Activated B cell treated with CpG ODN at 0.5 μM for 24 hours (primary cell): ENCODE results near the gene SLC6A3. TPM values are rescaled to one million over a fixed set of nuclear protein-coding genes. Genes with fewer than 3 reads are reported as not detected.
A peak's percentile ranks its signal among the peaks of the same experiment; 100 is the strongest.

Experiments used
- ATAC-seq: fragments of 200-7000 bp; cut with Tn5 transposase; one replicate; pipeline ENCODE4 v1.10.0; 2021; ENCODE audit warnings: low read depth, mild to moderate bottlenecking, moderate library complexity
- CTCF ChIA-PET: fragments of 350-600 bp; sonication (Branson Sonifier 250); formaldehyde crosslinking; loops from one replicate; lab custom pipeline; 2021; ENCODE audit warnings: antibody characterized with exemption; lab: Charles Lee
- POLR2A ChIA-PET: fragments of 350-600 bp; sonication (Branson Sonifier 250); formaldehyde crosslinking; loops from one replicate; lab custom pipeline; 2021; ENCODE audit warnings: antibody characterized with exemption; lab: Charles Lee
- DNase-seq: peaks from one replicate; pipeline ENCODE4 v3.0.0; 2022
- H3K27ac Mint-ChIP-seq: one replicate; pipeline ENCODE4 v1.8.0; 2020; ENCODE audit warnings: mixed read lengths
- H3K27me3 Mint-ChIP-seq: one replicate; pipeline ENCODE4 v1.8.0; 2021; ENCODE audit warnings: mixed read lengths
- H3K36me3 Mint-ChIP-seq: one replicate; pipeline ENCODE4 v1.8.0; 2021; ENCODE audit warnings: low read depth, mixed read lengths
- H3K4me1 Mint-ChIP-seq: one replicate; pipeline ENCODE4 v1.8.0; 2021; ENCODE audit warnings: mixed read lengths
- H3K4me3 Mint-ChIP-seq: one replicate; pipeline ENCODE4 v1.8.0; 2020; ENCODE audit warnings: mild to moderate bottlenecking, mixed read lengths
- H3K9me3 Mint-ChIP-seq: one replicate; pipeline ENCODE4 v1.8.0; 2020; ENCODE audit warnings: mixed read lengths
- intact Hi-C: fragments of 100-400 bp; cut with micrococcal nuclease; formaldehyde crosslinking; loops from one replicate; pipeline ENCODE4 v1.15.1; 2024
- total RNA-seq: library from RNA; stranded (reverse); gene quantifications from 2 replicates; pipeline ENCODE4 v1.2.3, GENCODE V29; 2022
- TF ChIP-seq, protein P1 (sequence below): fragments of 200-600 bp; IDR thresholded peaks from one replicate; pipeline ENCODE4 v1.8.0; 2022; ENCODE audit warnings: antibody characterized with exemption, mild to moderate bottlenecking

Gene SLC6A3
- total RNA-seq, 1 donor from 2014 or later: 2.0 TPM

GRCh38 chr5:1380910-1381309 is 64.3 kb downstream of the SLC6A3 start:
- no peak overlapping the region for H3K27ac Mint-ChIP-seq
- H3K4me3 Mint-ChIP-seq: no peak overlapping the region
- POLR2A ChIA-PET: interaction anchor here (0.8 to 1.9 kb wide), 6 partner anchors 9 to 253 kb away, joined by 3 to 10 read pairs (median 5); partner anchors contain the start of gene CLPTM1L
- H3K36me3 Mint-ChIP-seq: no peaks in the 10 kb centered on the region
- intact Hi-C loops: loop anchor here (1.0 to 5.0 kb wide), 7 partner anchors 14 to 264 kb away; no protein-coding TSS in a partner anchor
- ATAC-seq: no peak
- CTCF ChIA-PET: interaction anchor here (0.8 to 1.9 kb wide), 9 partner anchors 9 to 264 kb away, joined by 3 to 13 read pairs (median 5); no protein-coding TSS in a partner anchor
- peaks cover 26% of the 10 kb centered on the region for H3K4me1 Mint-ChIP-seq
- no peaks in the 10 kb centered on the region for H3K9me3 Mint-ChIP-seq
- TF ChIP-seq, protein P1, sequence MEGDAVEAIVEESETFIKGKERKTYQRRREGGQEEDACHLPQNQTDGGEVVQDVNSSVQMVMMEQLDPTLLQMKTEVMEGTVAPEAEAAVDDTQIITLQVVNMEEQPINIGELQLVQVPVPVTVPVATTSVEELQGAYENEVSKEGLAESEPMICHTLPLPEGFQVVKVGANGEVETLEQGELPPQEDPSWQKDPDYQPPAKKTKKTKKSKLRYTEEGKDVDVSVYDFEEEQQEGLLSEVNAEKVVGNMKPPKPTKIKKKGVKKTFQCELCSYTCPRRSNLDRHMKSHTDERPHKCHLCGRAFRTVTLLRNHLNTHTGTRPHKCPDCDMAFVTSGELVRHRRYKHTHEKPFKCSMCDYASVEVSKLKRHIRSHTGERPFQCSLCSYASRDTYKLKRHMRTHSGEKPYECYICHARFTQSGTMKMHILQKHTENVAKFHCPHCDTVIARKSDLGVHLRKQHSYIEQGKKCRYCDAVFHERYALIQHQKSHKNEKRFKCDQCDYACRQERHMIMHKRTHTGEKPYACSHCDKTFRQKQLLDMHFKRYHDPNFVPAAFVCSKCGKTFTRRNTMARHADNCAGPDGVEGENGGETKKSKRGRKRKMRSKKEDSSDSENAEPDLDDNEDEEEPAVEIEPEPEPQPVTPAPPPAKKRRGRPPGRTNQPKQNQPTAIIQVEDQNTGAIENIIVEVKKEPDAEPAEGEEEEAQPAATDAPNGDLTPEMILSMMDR: no peak
- no peak for DNase-seq
- H3K27me3 Mint-ChIP-seq: peaks cover 5% of the 10 kb centered on the region

- TF ChIP-seq, protein P1: peak; percentile 50
- CTCF ChIA-PET: interaction anchor here (0.7 to 1.9 kb wide), 14 partner anchors 8 to 265 kb away, joined by 3 to 13 read pairs (median 3); no protein-coding TSS in a partner anchor
- POLR2A ChIA-PET: interaction anchor here (0.8 to 1.9 kb wide), 6 partner anchors 8 to 254 kb away, joined by 3 to 10 read pairs (median 5); partner anchors contain the start of gene CLPTM1L
- H3K4me1 Mint-ChIP-seq: peaks cover 22% of the 10 kb centered on the region
- H3K9me3 Mint-ChIP-seq: no peaks in the 10 kb centered on the region
- ATAC-seq (peak; percentile 97), DNase-seq (peak; percentile 69)
- no peak overlapping the region for H3K27ac Mint-ChIP-seq
- no peaks in the 10 kb centered on the region for H3K36me3 Mint-ChIP-seq
- peak overlapping the region; percentile 78 for H3K4me3 Mint-ChIP-seq
- H3K27me3 Mint-ChIP-seq: peaks cover 5% of the 10 kb centered on the region
- intact Hi-C loops: loop anchor here (1.0 to 5.0 kb wide), 7 partner anchors 13 to 265 kb away; no protein-coding TSS in a partner anchor
These were observed 65.0 kb downstream of the SLC6A3 start for GRCh38 chr5:1380011-1380817.

GRCh38 chr5:1378866-1379659 is 66.2 kb downstream of the SLC6A3 start:
- DNase-seq (no peak), ATAC-seq (no peak)
- Mint-ChIP-seq H3K4me3 (no peak overlapping the region), H3K9me3 (no peaks in the 10 kb centered on the region), H3K27me3 (peaks cover 5% of the 10 kb centered on the region), H3K4me1 (peaks cover 23% of the 10 kb centered on the region), H3K36me3 (no peaks in the 10 kb centered on the region), H3K27ac (no peak overlapping the region)
- ChIA-PET POLR2A (interaction anchor here (1.4 to 1.9 kb wide), 3 partner anchors 7 to 101 kb away, joined by 4 to 10 read pairs (median 5); partner anchors contain the start of gene CLPTM1L), CTCF (interaction anchor here (0.7 to 1.9 kb wide), 5 partner anchors 112 to 266 kb away, joined by 3 to 13 read pairs (median 5); no protein-coding TSS in a partner anchor)
- intact Hi-C loops: no loop called here
- TF ChIP-seq, protein P1: no peak

DNA sequence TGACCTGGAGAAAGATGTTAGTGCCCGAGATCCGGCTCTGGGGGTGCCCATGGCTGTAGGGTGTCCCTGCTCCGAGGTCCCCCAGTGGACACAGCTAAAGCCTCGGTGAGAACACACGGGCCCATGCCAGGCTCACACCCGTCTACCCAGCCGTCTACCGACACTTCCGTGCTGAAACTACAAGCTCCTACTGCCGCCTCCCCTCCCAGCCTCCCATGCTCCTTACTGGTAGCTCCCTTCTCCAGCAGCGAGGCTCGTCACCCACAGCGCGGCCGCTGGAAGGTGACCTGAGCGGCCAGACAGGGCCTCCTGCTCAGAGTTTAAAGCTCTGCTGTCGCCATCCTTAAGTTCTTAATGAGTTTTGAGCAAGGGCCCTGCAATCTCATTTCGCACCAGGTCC is 67.1 kb downstream of the SLC6A3 start:
- Mint-ChIP-seq H3K27ac (no peak overlapping the region), H3K9me3 (no peaks in the 10 kb centered on the region), H3K4me1 (peaks cover 28% of the 10 kb centered on the region), H3K4me3 (no peak overlapping the region), H3K27me3 (peaks cover 5% of the 10 kb centered on the region), H3K36me3 (no peaks in the 10 kb centered on the region)
- TF ChIP-seq, protein P1: no peak
- ATAC-seq (no peak), DNase-seq (no peak)
- POLR2A ChIA-PET: no interaction called here
- intact Hi-C loops: no loop called here
- CTCF ChIA-PET: no interaction called here
